Lung microvascular endothelial cell (primary cell): Measurements from ENCODE around the gene DAAM1. TPM values are rescaled to one million over a fixed set of nuclear protein-coding genes. Genes with fewer than 3 reads are reported as not detected.

Experiments
- DNase-seq, 2 donors: peaks; one replicate each; pipeline versions ENCODE4 v3.0.0 to v3.0.0-alpha.2; 2010; ENCODE audit warnings: low read depth in 2 of 2
- total RNA-seq: library from RNA; depleted of rRNA; stranded (reverse); fragments of >200 nt; gene quantifications from 2 replicates; pipeline ENCODE4 v1.2.1, GENCODE V29; 2014

The DAAM1 gene
- total RNA-seq, 1 donor from 2014 or later = 23.0 TPM

DNA sequence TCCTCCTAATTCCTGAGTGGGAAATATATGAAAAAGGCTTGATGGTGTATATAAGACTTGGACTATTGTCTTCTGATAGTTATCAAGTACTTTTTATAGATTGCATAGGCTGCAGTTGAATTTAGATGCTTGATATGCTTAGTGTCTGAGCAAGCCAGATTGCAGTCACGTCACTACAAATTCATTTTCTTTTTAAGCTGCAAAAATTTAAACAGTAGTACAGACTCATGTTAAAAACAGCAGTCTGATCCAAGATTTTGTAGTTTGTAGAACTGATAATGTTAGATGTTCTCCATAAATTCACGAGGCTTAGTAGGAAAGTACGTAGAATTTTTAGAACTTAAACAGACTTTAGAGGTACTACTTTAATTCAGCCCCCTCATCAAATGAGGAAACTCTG lies 150.3 kb downstream of the DAAM1 start:
- DNase-seq = no peak

DNA sequence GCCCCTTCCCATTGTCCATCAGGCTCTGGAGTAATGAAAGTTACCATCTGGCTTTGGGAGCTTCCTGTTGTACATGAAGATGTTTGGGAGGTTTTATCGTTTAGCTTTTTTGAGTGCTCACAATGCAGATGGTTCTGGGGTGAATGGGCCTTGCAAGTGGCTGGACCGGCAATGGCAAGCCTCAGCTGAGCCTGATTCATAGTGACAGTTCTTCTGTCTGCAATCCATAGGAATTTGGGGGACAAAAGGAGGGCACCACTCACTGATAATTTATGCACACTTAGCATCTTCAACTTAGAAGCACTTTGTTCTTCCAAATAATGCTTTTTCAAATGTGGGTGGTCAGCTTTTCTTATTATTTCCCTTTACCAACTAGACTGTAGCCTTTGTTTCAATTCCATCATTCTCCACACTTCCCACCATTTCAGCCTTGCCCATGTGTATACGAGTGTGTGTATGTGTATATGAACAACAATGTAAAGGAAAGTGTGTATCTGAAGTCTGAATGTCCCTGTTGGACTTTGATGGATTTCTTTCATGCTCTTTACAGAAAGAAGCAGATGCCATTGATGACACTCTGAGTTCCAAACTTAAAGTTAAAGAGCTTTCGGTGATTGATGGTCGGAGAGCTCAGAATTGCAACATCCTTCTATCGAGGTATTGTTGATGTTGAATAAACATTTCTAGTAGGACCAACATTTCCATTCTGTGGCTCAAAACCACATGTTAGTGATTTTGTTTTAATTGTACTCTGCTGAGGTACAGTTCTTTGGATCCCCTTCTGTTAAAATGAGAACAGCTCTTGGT lies 151.3 kb downstream of the DAAM1 start:
- no peak for DNase-seq

DNA sequence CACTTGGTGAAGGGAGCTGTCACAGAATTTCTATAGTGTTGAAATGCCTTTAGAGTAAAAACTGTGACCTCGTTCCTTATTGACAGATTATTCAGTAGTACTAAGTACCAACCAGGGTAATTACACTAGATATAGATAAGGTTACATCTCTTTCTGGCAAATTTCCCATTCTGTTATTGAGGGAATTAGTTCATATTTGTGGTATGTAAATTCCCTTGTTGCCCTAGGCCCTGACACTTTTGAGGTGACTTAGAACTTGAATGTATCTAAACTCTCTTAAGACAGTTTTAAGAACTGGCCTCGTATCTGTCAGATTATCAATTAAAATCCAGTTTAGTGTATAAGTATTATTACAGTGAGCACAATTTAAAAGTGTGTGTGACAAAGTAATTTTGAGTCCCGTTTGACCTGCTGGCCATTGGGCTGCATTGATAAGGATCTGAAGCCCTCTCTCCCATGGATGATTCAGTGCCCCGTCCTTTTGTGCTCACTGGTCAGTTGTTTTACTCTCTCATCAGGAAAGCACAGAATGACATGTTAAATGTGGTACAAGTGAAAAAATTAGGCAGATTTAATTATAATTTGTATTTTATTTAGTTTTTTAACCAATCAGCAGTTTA lies 153.5 kb downstream of the DAAM1 start:
- DNase-seq = peak in 1 of 2 donors; percentile 28

DNA sequence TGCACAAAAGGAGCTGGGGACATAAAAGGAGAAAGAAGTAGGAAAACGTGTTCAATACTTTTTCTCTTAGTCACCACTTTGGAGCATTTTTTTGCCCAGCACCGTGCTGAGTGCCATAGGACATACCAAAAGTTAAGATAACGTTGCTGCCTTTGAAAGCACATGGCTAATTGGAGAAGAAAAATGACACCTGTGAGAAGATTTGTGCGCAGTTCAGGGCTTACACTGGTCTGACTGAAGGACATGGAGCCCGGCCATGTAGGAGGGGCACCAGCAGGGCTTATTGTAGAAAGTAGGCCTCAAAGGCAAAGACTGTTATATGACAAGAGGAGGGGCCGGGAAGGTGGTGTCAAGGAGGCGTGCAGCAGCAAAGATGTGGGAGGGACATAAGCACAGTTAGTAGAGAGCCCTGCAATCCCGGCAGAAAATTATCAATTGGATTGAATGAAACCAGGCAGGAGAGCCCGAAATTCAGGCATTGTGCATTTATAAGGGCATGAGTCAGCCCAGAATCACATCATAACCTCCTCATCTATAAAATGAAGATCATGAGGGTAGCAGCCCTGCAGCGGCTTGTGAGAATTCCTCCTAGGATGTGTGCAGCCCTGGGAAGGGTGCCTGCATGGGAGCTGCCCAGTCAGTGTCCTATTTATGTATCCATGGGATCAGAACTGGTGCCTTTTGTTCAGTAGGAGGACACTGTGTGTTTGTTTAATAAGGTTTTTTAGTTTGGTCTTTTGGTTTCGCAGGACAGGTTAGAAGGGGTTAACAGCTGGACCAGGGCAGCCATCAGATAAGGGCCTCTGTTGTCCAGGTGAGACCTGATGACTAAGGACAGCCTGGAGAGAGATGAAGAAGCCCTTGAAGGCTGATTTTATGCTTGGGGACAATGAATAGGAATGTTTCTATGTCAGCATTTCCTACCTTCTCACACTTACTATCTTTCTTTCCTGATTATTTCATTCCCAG lies 154.3 kb downstream of the DAAM1 start:
- DNase-seq = no peak

GRCh38 chr14:59343585-59343984 lies 155.1 kb downstream of the DAAM1 start:
- DNase-seq = no peak

- no peak for DNase-seq
Observed at GRCh38 chr14:59344016-59344415, 155.5 kb downstream of the DAAM1 start.

- DNase-seq = no peak
Observed at GRCh38 chr14:59344691-59345455, 156.4 kb downstream of the DAAM1 start.

GRCh38 chr14:59346329-59346728 lies 157.9 kb downstream of the DAAM1 start:
- no peak for DNase-seq

GRCh38 chr14:59346796-59347510 lies 158.5 kb downstream of the DAAM1 start:
- DNase-seq = no peak

DNA sequence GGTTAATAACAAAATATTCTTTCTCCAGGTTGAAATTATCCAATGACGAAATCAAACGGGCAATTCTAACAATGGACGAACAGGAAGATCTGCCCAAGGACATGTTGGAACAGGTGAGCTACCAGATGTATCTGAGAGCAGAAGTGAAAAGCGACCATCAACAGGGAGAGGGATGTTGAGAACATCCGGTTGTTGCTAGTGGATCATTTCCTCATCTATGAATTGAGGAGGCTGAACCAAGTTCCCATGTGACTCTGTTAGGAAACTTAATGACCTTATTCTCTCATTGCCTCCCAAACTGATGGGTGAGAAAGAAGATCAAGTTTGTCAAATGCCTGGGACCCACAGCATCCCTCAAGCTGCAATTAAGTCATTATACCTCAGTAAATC lies 159.0 kb downstream of the DAAM1 start:
- DNase-seq = peak in 1 of 2 donors; percentile 24

GRCh38 chr14:59347915-59348314 lies 159.4 kb downstream of the DAAM1 start:
- no peak for DNase-seq

DNA sequence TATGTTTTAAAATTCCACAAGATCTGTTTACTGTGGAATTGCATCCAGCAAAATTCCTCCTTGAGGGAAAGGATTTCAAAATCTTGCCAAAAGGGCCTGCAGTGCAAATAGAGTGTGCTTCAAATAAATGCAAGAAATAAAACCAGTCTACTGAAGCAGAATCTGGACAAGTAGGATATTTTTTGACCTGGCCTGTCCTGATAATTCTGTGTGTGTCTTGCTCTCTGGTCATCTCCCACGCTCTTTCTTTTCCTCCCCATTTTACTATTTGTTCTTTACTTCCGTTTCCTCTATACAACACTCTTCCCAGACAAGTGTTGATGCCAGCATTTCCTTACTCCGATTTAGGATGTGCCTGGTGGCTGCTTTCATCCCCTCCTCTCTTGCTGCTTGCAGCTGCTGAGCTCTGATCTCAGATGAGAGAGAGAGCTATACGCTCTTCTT lies 160.8 kb downstream of the DAAM1 start:
- DNase-seq = peak in 1 of 2 donors; percentile 47

DNA sequence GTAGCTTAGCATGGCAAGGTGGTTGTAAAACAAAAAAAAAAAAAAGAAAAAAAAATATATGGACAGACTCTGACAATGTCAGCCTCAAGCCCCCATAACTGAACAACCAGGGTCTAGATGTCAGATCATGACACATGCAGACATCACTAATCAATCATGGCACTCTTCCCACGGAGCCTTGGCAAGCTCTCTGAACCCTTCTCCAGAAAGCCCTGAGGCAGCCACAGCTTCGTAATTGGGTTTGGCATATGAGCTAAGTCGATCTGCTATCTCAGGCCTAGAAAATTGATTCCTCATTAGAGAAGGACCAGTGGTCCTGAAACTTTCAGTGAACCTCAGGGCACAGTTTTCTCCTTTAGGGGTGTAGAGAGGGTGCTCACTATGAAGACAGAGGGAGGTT lies 164.5 kb downstream of the DAAM1 start:
- DNase-seq = no peak

DNA sequence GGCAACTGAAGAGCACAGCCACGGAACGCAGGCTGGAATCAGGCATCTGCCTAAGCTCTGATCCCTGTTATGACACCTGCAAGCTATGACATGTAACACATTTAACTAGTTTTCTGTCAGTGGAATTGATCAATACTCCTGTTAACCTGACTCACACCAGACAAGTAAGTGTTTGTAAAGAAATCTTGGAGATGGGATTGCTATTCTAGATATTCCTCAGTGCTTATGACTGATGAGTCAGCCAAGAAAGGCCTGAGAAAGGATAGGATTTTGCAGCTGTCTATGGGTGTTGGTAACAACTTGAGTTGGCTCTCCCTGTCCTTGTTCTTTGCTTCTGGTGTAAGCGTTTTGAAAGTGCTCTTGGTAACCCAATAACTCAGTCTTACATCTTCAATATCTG lies 166.2 kb downstream of the DAAM1 start:
- DNase-seq = no peak

DNA sequence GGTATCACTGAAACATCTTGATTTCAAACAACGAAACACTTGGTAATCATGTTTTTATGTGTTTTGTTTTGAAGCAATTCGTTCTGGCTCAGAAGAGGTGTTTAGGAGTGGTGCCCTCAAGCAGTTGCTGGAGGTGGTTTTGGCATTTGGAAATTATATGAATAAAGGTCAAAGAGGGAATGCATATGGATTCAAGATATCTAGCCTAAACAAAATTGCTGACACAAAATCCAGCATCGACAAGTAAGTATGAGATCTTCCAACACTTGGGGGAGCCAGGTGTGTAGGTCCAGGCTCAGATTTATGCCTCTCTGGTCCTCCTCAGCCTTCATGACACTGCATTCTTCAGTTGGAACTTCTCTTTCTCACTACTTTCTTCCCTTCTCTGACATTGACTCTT lies 166.6 kb downstream of the DAAM1 start:
- DNase-seq = no peak

- no peak for DNase-seq
Observed at GRCh38 chr14:59356312-59356711, 167.8 kb downstream of the DAAM1 start.

GRCh38 chr14:59356767-59357166 lies 168.3 kb downstream of the DAAM1 start:
- no peak for DNase-seq

GRCh38 chr14:59358102-59358501 lies 169.6 kb downstream of the DAAM1 start:
- peak in 1 of 2 donors; percentile 94 for DNase-seq

- DNase-seq = no peak
Observed at GRCh38 chr14:59358784-59359183, 170.3 kb downstream of the DAAM1 start.

- no peak for DNase-seq
Observed at GRCh38 chr14:59359431-59360124, 171.1 kb downstream of the DAAM1 start.
